Measurements from ENCODE around the gene EIF3F. TPM values are rescaled to one million over a fixed set of nuclear protein-coding genes. Genes with fewer than 3 reads are reported as not detected.

Gene EIF3F
- polyA plus RNA-seq, 2 of the 4 experiments (the other 2 are of a cell fraction): 119 to 293 TPM

- no peak for TF ChIP-seq HMGXB4 (CRISPR knock-in tag; IDR thresholded peaks at IDR 0.05; ENCODE audit: borderline replicate concordance)
- TF ChIP-seq CBX8 (IDR thresholded peaks at IDR 0.05): no peak
- TF ChIP-seq CTCF (IDR thresholded peaks at IDR 0.05): no peak
- no peak for TF ChIP-seq MYC (IDR thresholded peaks at IDR 0.05; ENCODE audit: borderline replicate concordance, low read length)
Measured at GRCh38 chr11:8009856-8010255, 22.7 kb downstream of the EIF3F start (continued).

- POLR2A ChIA-PET: no interaction called here
- no peak for FAIRE-seq
Measured at GRCh38 chr11:8011371-8011770, 24.2 kb downstream of the EIF3F start.

GRCh38 chr11:8011981-8012444, 24.9 kb downstream of the EIF3F start:
- 16% methylated on average over 4 of the region's 4 CpGs for WGBS (ENCODE audit: missing lambda C conversion rate)
- no peak overlapping the region for H3K4me2 ChIP-seq
- H3K4me3 ChIP-seq: no peak overlapping the region
- no peak for DNase-seq (ENCODE audit: low read depth in 1 of 2, low spot score in 1 of 2)
- CTCF ChIA-PET: interaction anchor here (0.7 to 15.1 kb wide), 5 partner anchors 10 to 98 kb away, joined by 3 to 626 read pairs (median 6); no protein-coding TSS in a partner anchor
- no peaks in the 10 kb centered on the region for H3K4me1 ChIP-seq
- POLR2A ChIA-PET: no interaction called here
- 0 out of 6 replicates have a peak, but pooled peaks of 1 of the 2 experiments have one; percentile 11 for ATAC-seq
- FAIRE-seq: no peak
- TF ChIP-seq NR3C1 (IDR thresholded peaks at IDR 0.05) (no peak), POLR2AphosphoS2 (conservative IDR thresholded peaks at IDR 0.05; ENCODE audit: low read length) (no peak), CBX2 (IDR thresholded peaks at IDR 0.05; ENCODE audit: borderline replicate concordance, low read depth) (no peak), JUNB (IDR thresholded peaks at IDR 0.05) (no peak), ZSCAN20 (CRISPR knock-in tag; IDR thresholded peaks at IDR 0.05) (no peak), FOSB (CRISPR knock-in tag; IDR thresholded peaks at IDR 0.05) (no peak), MAFK (IDR thresholded peaks at IDR 0.05; ENCODE audit: partially characterized antibody) (no peak), TP53 (CRISPR knock-in tag; IDR thresholded peaks at IDR 0.05) (no peak), PHF8 (IDR thresholded peaks at IDR 0.05; ENCODE audit: borderline replicate concordance, low read depth) (no peak), EHMT2 (IDR thresholded peaks at IDR 0.05; ENCODE audit: low read depth) (no peak), MYC (IDR thresholded peaks at IDR 0.05; ENCODE audit: borderline replicate concordance, low read length) (no peak), ATOH8 (CRISPR knock-in tag; IDR thresholded peaks at IDR 0.05; ENCODE audit: low read depth) (no peak), TFCP2L1 (CRISPR knock-in tag; IDR thresholded peaks at IDR 0.05) (no peak), JUN (IDR thresholded peaks at IDR 0.05) (no peak), GATA3 (IDR thresholded peaks at IDR 0.05; ENCODE audit: borderline replicate concordance) (no peak)
- no peak overlapping the region for H3K27ac ChIP-seq
- H3K9me3 ChIP-seq: no peaks in the 10 kb centered on the region

More at GRCh38 chr11:8011371-8011770, 24.2 kb downstream of the EIF3F start:
- Histone ChIP-seq H3K9me3 (no peaks in the 10 kb centered on the region), H3K27ac (no peak overlapping the region), H3K4me1 (no peaks in the 10 kb centered on the region), H3K4me3 (no peak overlapping the region), H3K4me2 (no peak overlapping the region)
- TF ChIP-seq HOXA7 (CRISPR knock-in tag; IDR thresholded peaks at IDR 0.05): no peak
- no peak for TF ChIP-seq ATOH8 (CRISPR knock-in tag; IDR thresholded peaks at IDR 0.05; ENCODE audit: low read depth)
- TF ChIP-seq ZFP36 (IDR thresholded peaks at IDR 0.05; ENCODE audit: borderline replicate concordance, partially characterized antibody): no peak
- TF ChIP-seq CEBPB (IDR thresholded peaks at IDR 0.05): no peak
- no peak for TF ChIP-seq GATA3 (IDR thresholded peaks at IDR 0.05; ENCODE audit: borderline replicate concordance)
- no peak for TF ChIP-seq MAFK (IDR thresholded peaks at IDR 0.05; ENCODE audit: partially characterized antibody)
- TF ChIP-seq ZSCAN20 (CRISPR knock-in tag; IDR thresholded peaks at IDR 0.05): no peak
- TF ChIP-seq KDM5A (IDR thresholded peaks at IDR 0.05): no peak
- TF ChIP-seq POLR2AphosphoS2 (conservative IDR thresholded peaks at IDR 0.05; ENCODE audit: low read length): no peak
- TF ChIP-seq HDAC2 (IDR thresholded peaks at IDR 0.05): no peak
- no peak for TF ChIP-seq POLR2A (IDR thresholded peaks at IDR 0.05; ENCODE audit: low read length)
- TF ChIP-seq FOXS1 (CRISPR knock-in tag; IDR thresholded peaks at IDR 0.05): no peak
- TF ChIP-seq SMC3 (IDR thresholded peaks at IDR 0.05): no peak
- TF ChIP-seq FOSL2 (IDR thresholded peaks at IDR 0.05): no peak
- no peak for TF ChIP-seq FOSL2 (CRISPR knock-in tag; IDR thresholded peaks at IDR 0.05)
- TF ChIP-seq CBX2 (IDR thresholded peaks at IDR 0.05; ENCODE audit: borderline replicate concordance, low read depth): no peak
- TF ChIP-seq RFX5 (IDR thresholded peaks at IDR 0.05): no peak
- TF ChIP-seq MAZ (IDR thresholded peaks at IDR 0.05; ENCODE audit: borderline replicate concordance, low read depth, low read length): no peak
- no peak for TF ChIP-seq EHF (CRISPR knock-in tag; IDR thresholded peaks at IDR 0.05)
- 47% methylated on average over 2 of the region's 2 CpGs for WGBS (ENCODE audit: missing lambda C conversion rate)
- CTCF ChIA-PET: interaction anchor here (0.7 to 15.1 kb wide), 5 partner anchors 11 to 98 kb away, joined by 4 to 626 read pairs (median 6); no protein-coding TSS in a partner anchor
- ATAC-seq (no peak), DNase-seq (ENCODE audit: low read depth in 1 of 2, low spot score in 1 of 2) (no peak)

Measured in A549 (cell line).